Measurements from ENCODE around the gene HHIPL2.

DNA sequence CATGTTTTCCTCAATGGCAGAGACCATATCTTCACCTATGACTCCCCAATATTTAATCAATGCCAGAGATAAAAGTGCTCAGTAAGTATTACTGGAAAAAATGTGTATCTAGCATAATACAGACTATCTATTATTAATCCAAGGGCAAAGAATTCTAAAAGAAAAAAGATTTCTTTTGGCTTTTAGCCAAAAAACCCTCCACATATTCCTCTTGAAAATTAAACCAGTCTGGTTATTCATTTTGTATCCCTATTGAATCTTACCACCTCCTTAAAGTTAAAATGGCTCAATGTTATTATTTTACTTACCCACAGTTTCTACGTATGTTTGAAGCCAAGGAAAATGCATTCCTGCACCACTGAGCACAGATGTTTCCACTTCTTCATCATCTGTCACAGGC is 40.2 kb upstream of the HHIPL2 start:
- TF ChIP-seq SUZ12 (IDR thresholded peaks at IDR 0.05; ENCODE audit: extremely low read depth, insufficient read depth, insufficient read length), result no peak
- TF ChIP-seq YY1 (IDR thresholded peaks at IDR 0.05; ENCODE audit: insufficient read depth, insufficient read length), result no peak
- no peak for TF ChIP-seq ZNF274 (IDR thresholded peaks at IDR 0.05; ENCODE audit: low read depth, low read length)
